GM13977 (cell line): Measurements from ENCODE around the gene SUCLG2.

ENCODE experiments used
- DNase-seq: peaks from one replicate; pipeline ENCODE4 v3.0.0; 2012; ENCODE audit warnings: low spot score
- CTCF ChIP-seq: IDR thresholded peaks from 2 replicates; pipeline ENCODE4 v1.5.1; 2012; ENCODE audit warnings: mild to moderate bottlenecking, control low read depth; ENCODE audit not compliant: insufficient read depth; ENCODE audit errors: extremely low read depth, missing control alignments
- in situ Hi-C: fragments of 300-500 bp; cut with MboI; formaldehyde crosslinking; loops from one replicate; pipeline ENCODE4 v1.12.0; 2022; ENCODE audit warnings: low sequenced_read_pairs, low pct_unique_long_range_greater_than_20kb, mixed read lengths, inconsistent platforms; ENCODE audit not compliant: unreplicated experiment

The SUCLG2 gene

GRCh38 chr3:67490658-67491057 lies 163.8 kb downstream of the SUCLG2 start:
- DNase-seq: no peak
- in situ Hi-C loops: no loop called here
- no peak for TF ChIP-seq CTCF

GRCh38 chr3:67489816-67490215 lies 164.6 kb downstream of the SUCLG2 start:
- in situ Hi-C loops: no loop called here
- no peak for TF ChIP-seq CTCF
- DNase-seq: no peak

- no peak for TF ChIP-seq CTCF
- DNase-seq: no peak
- in situ Hi-C loops: no loop called here
These were observed 166.8 kb downstream of the SUCLG2 start for GRCh38 chr3:67487564-67488114.

- DNase-seq: no peak
- in situ Hi-C loops: no loop called here
These were observed 167.5 kb downstream of the SUCLG2 start for GRCh38 chr3:67486883-67487282.

GRCh38 chr3:67484085-67484484 lies 170.3 kb downstream of the SUCLG2 start:
- no peak for DNase-seq
- in situ Hi-C loops: no loop called here
- TF ChIP-seq CTCF: no peak

More at GRCh38 chr3:67486883-67487282, 167.5 kb downstream of the SUCLG2 start:
- no peak for TF ChIP-seq CTCF

GRCh38 chr3:67481126-67481525 lies 173.3 kb downstream of the SUCLG2 start:
- TF ChIP-seq CTCF: no peak
- DNase-seq: no peak
- in situ Hi-C loops: no loop called here

- no peak for DNase-seq
- TF ChIP-seq CTCF: no peak
- in situ Hi-C loops: no loop called here
These were observed 176.0 kb downstream of the SUCLG2 start for GRCh38 chr3:67478423-67478822.
